Gastrocnemius medialis (tissue), 4 donors: ENCODE results near the gene PLEKHG1. TPM values are rescaled to one million over a fixed set of nuclear protein-coding genes. Genes with fewer than 3 reads are reported as not detected.

Source experiments
- ATAC-seq, 2 donors: fragments of 150-250 bp; one replicate each; pipeline ENCODE4 v1.9.1; 2016
- DNase-seq, 2 donors: peaks; one replicate each; pipeline ENCODE4 v3.0.0-alpha.2; 2019
- H3K27ac ChIP-seq, 4 donors: fragments of 200-600 bp; sonication (generic); 1 replicate in 1 of 4; 2 replicates in 3 of 4; pipeline ENCODE4 v1.5.1; 2016 to 2018; ENCODE audit warnings: mild to moderate bottlenecking in 2 of 4, moderate library complexity in 1 of 4
- H3K27me3 ChIP-seq, 3 donors: fragments of 200-600 bp; sonication (generic) in 2 of 3; 1 replicate in 1 of 3; 2 replicates in 2 of 3; pipeline versions ENCODE4 v1.5.1 to v1.6.0; 2016 to 2019; ENCODE audit warnings: mild to moderate bottlenecking in 1 of 3, moderate library complexity in 1 of 3
- H3K36me3 ChIP-seq, 2 donors: fragments of 200-600 bp; sonication (generic) in 1 of 2; one replicate each; pipeline ENCODE4 v1.5.1; 2017 to 2018
- H3K4me1 ChIP-seq, 2 donors: fragments of 200-600 bp; sonication (generic) in 1 of 2; one replicate each; pipeline ENCODE4 v1.5.1; 2016 to 2017; ENCODE audit warnings: mild to moderate bottlenecking in 2 of 2
- H3K4me3 ChIP-seq, 4 donors: fragments of 200-600 bp; sonication (generic) in 3 of 4; 1 replicate in 1 of 4; 2 replicates in 3 of 4; pipeline ENCODE4 v1.5.1; 2016 to 2019; ENCODE audit warnings: mild to moderate bottlenecking in 2 of 4
- H3K9me3 ChIP-seq, 3 donors: fragments of 200-600 bp; sonication (generic) in 2 of 3; 1 replicate in 1 of 3; 2 replicates in 2 of 3; pipeline ENCODE4 v1.5.1; 2016 to 2019
- POLR2A ChIP-seq, 2 donors: fragments of 450-650 bp; IDR thresholded peaks; one replicate each; pipeline ENCODE4 v1.6.1; 2017; ENCODE audit warnings: antibody characterized with exemption in 2 of 2, mild to moderate bottlenecking in 2 of 2, moderate library complexity in 2 of 2
- in situ Hi-C, 4 donors: fragments of 200-750 bp; cut with MboI; loops; one replicate each; pipeline versions ENCODE4 v1.15.0 to v1.8.0; 2017; ENCODE audit warnings: low sequenced_read_pairs in 4 of 4
- intact Hi-C: fragments of 100-400 bp; cut with DNase I; formaldehyde crosslinking; loops from one replicate; pipeline ENCODE4 v1.15.1; 2023; ENCODE audit warnings: low total_unique reads
- total RNA-seq, 4 donors: library from RNA; depleted of rRNA; stranded (reverse); fragments of >200 nt; gene quantifications; one replicate each; pipeline versions ENCODE4 v1.1.0 to v1.2.3, GENCODE V29; 2016
- TF ChIP-seq, protein P1 (sequence below), 5 experiments: fragments of 450-650 bp in 3 of 5; fragments of 200-600 bp in 2 of 5; sonication (generic) in 2 of 5; IDR thresholded peaks in 4 of 5; conservative IDR thresholded peaks in 1 of 5; 1 replicate in 4 of 5; 2 replicates in 1 of 5; pipeline ENCODE4 v1.5.1; 2016 to 2019; ENCODE audit warnings: antibody characterized with exemption in 5 of 5, mild to moderate bottlenecking in 3 of 5, moderate library complexity in 3 of 5

The PLEKHG1 gene
- total RNA-seq, 4 donors from 2014 or later = 2.3 to 7.7 (median 4.4) TPM

- TF ChIP-seq POLR2A (IDR thresholded peaks at IDR 0.05) = no peak
- TF ChIP-seq, protein P1, sequence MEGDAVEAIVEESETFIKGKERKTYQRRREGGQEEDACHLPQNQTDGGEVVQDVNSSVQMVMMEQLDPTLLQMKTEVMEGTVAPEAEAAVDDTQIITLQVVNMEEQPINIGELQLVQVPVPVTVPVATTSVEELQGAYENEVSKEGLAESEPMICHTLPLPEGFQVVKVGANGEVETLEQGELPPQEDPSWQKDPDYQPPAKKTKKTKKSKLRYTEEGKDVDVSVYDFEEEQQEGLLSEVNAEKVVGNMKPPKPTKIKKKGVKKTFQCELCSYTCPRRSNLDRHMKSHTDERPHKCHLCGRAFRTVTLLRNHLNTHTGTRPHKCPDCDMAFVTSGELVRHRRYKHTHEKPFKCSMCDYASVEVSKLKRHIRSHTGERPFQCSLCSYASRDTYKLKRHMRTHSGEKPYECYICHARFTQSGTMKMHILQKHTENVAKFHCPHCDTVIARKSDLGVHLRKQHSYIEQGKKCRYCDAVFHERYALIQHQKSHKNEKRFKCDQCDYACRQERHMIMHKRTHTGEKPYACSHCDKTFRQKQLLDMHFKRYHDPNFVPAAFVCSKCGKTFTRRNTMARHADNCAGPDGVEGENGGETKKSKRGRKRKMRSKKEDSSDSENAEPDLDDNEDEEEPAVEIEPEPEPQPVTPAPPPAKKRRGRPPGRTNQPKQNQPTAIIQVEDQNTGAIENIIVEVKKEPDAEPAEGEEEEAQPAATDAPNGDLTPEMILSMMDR (IDR thresholded peaks at IDR 0.05 in 4 of 5, conservative IDR thresholded peaks at IDR 0.05 in 1 of 5) = no peak
- Histone ChIP-seq H3K9me3 (no peaks in the 10 kb centered on the region), H3K36me3 (no peaks in the 10 kb centered on the region), H3K4me1 (peaks cover 3 to 5% of the 10 kb centered on the region in 2 donors), H3K27me3 (peaks cover 7 to 24% (median 19%) of the 10 kb centered on the region in 3 donors), H3K4me3 (no peak overlapping the region), H3K27ac (no peak overlapping the region)
- in situ Hi-C loops (no loop called here), intact Hi-C loops (loop anchor here (10.0 kb wide), 1 partner anchor 210 kb away; no protein-coding TSS in a partner anchor)
- ATAC-seq = no peak
- no peak for DNase-seq
Measured at GRCh38 chr6:150604467-150604866, 4.8 kb downstream of the PLEKHG1 start.

- in situ Hi-C loops = no loop called here
Measured at GRCh38 chr6:150605333-150605732, 5.6 kb downstream of the PLEKHG1 start.

DNA sequence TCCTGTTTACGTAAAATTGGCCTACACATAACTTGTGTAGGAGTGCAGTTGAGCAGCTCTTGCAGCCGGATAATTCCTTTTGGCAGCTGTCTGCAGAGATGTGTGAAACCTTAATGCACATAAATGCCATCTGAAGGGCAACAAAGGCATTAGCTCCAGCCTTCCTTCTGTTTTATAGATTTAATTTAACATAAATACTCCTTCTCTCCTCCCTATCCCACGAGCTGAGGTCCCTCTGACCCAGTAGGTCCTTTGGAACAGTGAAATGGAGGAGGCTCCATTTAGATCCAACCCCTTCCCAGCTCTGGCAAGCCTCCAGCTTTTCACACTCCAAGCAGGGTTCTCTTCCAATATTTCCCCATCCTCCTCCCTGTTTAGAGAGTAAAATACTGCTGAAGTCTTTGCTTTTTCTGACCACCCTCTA is 6.5 kb downstream of the PLEKHG1 start:
- DNase-seq = no peak
- TF ChIP-seq, protein P1 (IDR thresholded peaks at IDR 0.05 in 4 of 5, conservative IDR thresholded peaks at IDR 0.05 in 1 of 5) = no peak
- no peak for TF ChIP-seq POLR2A (IDR thresholded peaks at IDR 0.05)
- Histone ChIP-seq H3K36me3 (no peaks in the 10 kb centered on the region), H3K27ac (no peak overlapping the region), H3K9me3 (no peaks in the 10 kb centered on the region), H3K27me3 (peaks cover 7 to 15% (median 12%) of the 10 kb centered on the region in 3 donors), H3K4me3 (no peak overlapping the region), H3K4me1 (peaks cover 0 to 1% of the 10 kb centered on the region in 2 donors)
- no peak for ATAC-seq
- in situ Hi-C loops (no loop called here), intact Hi-C loops (loop anchor here (10.0 kb wide), 1 partner anchor 209 kb away; no protein-coding TSS in a partner anchor)

More at GRCh38 chr6:150605333-150605732, 5.6 kb downstream of the PLEKHG1 start:
- no peak for DNase-seq
- Histone ChIP-seq H3K4me1 (peaks cover 3 to 5% of the 10 kb centered on the region in 2 donors), H3K27me3 (peaks cover 7 to 23% (median 19%) of the 10 kb centered on the region in 3 donors), H3K27ac (no peak overlapping the region), H3K9me3 (no peaks in the 10 kb centered on the region), H3K4me3 (no peak overlapping the region), H3K36me3 (no peaks in the 10 kb centered on the region)
- intact Hi-C loops = loop anchor here (10.0 kb wide), 1 partner anchor 209 kb away; no protein-coding TSS in a partner anchor
- no peak for ATAC-seq
- no peak for TF ChIP-seq POLR2A (IDR thresholded peaks at IDR 0.05)
- TF ChIP-seq, protein P1 (IDR thresholded peaks at IDR 0.05 in 4 of 5, conservative IDR thresholded peaks at IDR 0.05 in 1 of 5) = no peak

DNA sequence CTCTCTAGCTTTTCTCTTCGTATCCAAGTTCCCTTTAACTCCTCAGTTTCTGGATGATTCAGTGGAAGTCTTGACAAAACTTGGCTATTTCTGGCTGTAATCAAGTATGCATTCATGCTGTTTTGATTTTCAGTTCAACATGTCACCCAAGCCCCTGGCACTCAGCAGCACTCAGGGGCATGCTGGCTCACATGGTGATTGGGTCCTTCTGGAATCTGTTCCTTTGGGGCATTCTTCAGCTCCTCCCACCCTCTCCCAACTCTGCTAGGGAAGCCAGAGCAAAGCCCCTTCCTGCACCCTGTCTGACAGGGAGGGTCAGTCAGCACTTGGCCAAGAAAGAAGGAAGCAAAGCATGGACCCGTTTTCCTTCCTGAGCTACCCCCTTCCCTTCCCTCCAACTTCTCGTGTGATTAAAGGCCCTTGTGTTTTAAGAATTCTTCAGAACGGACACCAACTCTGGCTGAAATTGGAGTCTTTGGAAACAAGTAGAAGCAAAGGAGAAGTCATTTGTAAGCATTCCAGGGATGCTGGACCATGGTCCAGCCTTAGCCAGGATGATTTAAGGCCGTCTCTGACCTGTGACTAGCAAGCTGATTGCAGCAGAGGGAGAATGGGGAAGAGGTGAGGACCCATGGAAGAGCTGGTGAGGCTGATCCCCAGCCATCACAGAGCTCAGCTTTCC is 7.1 kb downstream of the PLEKHG1 start:
- in situ Hi-C loops (no loop called here), intact Hi-C loops (loop anchor here (10.0 kb wide), 1 partner anchor 208 kb away; no protein-coding TSS in a partner anchor)
- DNase-seq (no peak), ATAC-seq (no peak)
- no peak overlapping the region for H3K27ac ChIP-seq
- no peak overlapping the region for H3K4me3 ChIP-seq
- TF ChIP-seq, protein P1 (IDR thresholded peaks at IDR 0.05 in 4 of 5, conservative IDR thresholded peaks at IDR 0.05 in 1 of 5) = no peak
- TF ChIP-seq POLR2A (IDR thresholded peaks at IDR 0.05) = no peak
- no peaks in the 10 kb centered on the region for H3K9me3 ChIP-seq
- no peaks in the 10 kb centered on the region for H3K4me1 ChIP-seq
- H3K36me3 ChIP-seq = no peaks in the 10 kb centered on the region
- peaks cover 6 to 9% (median 6%) of the 10 kb centered on the region in 3 donors for H3K27me3 ChIP-seq
